Heart right ventricle (tissue), 16 donors: ENCODE data around the gene GRM8. TPM values are rescaled to one million over a fixed set of nuclear protein-coding genes. Genes with fewer than 3 reads are reported as not detected.

ENCODE experiments used
- ATAC-seq, 8 donors: fragments of 200-7000 bp; cut with Tn5 transposase; one replicate each; pipeline ENCODE4 v1.9.1; 2020; ENCODE audit warnings: mild to moderate bottlenecking in 8 of 8, moderate library complexity in 8 of 8, moderate number of reproducible peaks in 1 of 8
- DNase-seq, 2 donors: peaks; one replicate each; pipeline ENCODE4 v3.0.0-alpha.2; 2020
- H3K27ac ChIP-seq, 10 donors: fragments of 200-600 bp; sonication (generic) in 2 of 10; one replicate each; pipeline versions ENCODE4 v1.5.0 to v1.8.0; 2020 to 2022; ENCODE audit warnings: mild to moderate bottlenecking in 3 of 10
- H3K27me3 ChIP-seq, 7 donors: fragments of 200-600 bp; one replicate each; pipeline ENCODE4 v1.8.0; 2021 to 2022; ENCODE audit warnings: mild to moderate bottlenecking in 2 of 7
- H3K36me3 ChIP-seq, 9 donors: fragments of 200-600 bp; sonication (generic) in 1 of 9; one replicate each; pipeline versions ENCODE4 v1.5.0 to v1.8.0; 2020 to 2022; ENCODE audit warnings: mild to moderate bottlenecking in 2 of 9
- H3K4me1 ChIP-seq, 9 donors: fragments of 200-600 bp; sonication (generic) in 1 of 9; one replicate each; pipeline versions ENCODE4 v1.5.0 to v1.8.0; 2020 to 2022; ENCODE audit warnings: mild to moderate bottlenecking in 4 of 9
- H3K4me3 ChIP-seq, 10 donors: fragments of 200-600 bp; sonication (generic) in 2 of 10; one replicate each; pipeline versions ENCODE4 v1.5.0 to v1.8.0; 2020 to 2022; ENCODE audit warnings: mild to moderate bottlenecking in 7 of 10, moderate library complexity in 2 of 10
- H3K9me3 ChIP-seq, 11 donors: fragments of 200-600 bp in 10 of 11; sonication (generic) in 2 of 11; one replicate each; pipeline versions ENCODE4 v1.5.0 to v1.8.0; 2013 to 2022; ENCODE audit warnings: mild to moderate bottlenecking in 2 of 11, control low read depth in 1 of 11, moderate library complexity in 1 of 11
- WGBS, 2 donors: extraction: QIAGEN DNeasy Blood & Tissue Kit; methylation state at CpG; one replicate each; pipeline ENCODE4 v1.1.7; 2013; ENCODE audit warnings: inconsistent platforms in 1 of 2; 5-methylcytosine and 5-hydroxymethylcytosine counted together
- intact Hi-C, 10 donors: fragments of 100-400 bp; cut with DNase I; formaldehyde crosslinking; loops; one replicate each; pipeline versions ENCODE4 v1.11.1 to v1.14.2; 2022
- polyA plus RNA-seq, 2 donors: library from polyadenylated mRNA; stranded (reverse); fragments of 200-250 nt; gene quantifications; one replicate each; pipeline ENCODE4 v1.2.3, GENCODE V29; 2013
- total RNA-seq, 10 donors: library from RNA; stranded (reverse); fragmentation: NEBNext Ultra II Directional in 3 of 10; extraction: Animal tissue kit (Norgen Biotek cat#: 25700) in 3 of 10; gene quantifications; one replicate each; pipeline versions ENCODE4 v1.2.1 to v1.2.4, GENCODE V29; 2021 to 2023
- TF ChIP-seq, protein P1 (sequence below), 9 donors: fragments of 200-600 bp; sonication (generic) in 2 of 9; IDR thresholded peaks; one replicate each; pipeline versions ENCODE4 v1.5.0 to v1.8.0; 2021 to 2022; ENCODE audit warnings: antibody characterized with exemption in 9 of 9, mild to moderate bottlenecking in 5 of 9, moderate library complexity in 1 of 9
- donor health status: Arrhythmogenic right ventricular cardiomyopathy.
- donor health status: ischemic (EF 13 %, LVEDD 7.1; RV severe dilation, severe dysfunction).
- donor health status: healthy with polysubstance abuse.
- donor health status: DM: no; HTN: yes; CAD: no.
- donor health status: DM: no; HTN: no; CAD: no.
- donor health status: ischemic (EF 25% LVEDD 6.9; RV normal size, moderate dysfunction).
- donor health status: ischemic (EF 25% LVEDD 5.7; RV mildly dilated, moderate dysfunction).
- donor health status: healthy.
- donor health status: DM: yes; HTN: yes; CAD: no.
- donor health status: Ischemic cardiomyopathy.
- donor health status: ischemic (EF 35%, LVEDD 5.7; RV mildly dilated, moderate dysfunction).
- donor health status: nonischemic (EF 11% LVEDD 7.7; RV severe dilation, severe dysfunction).
- donor health status: DM: yes; HTN: yes; CAD: no.
- donor health status: PGD.
- donor health status: ischemic (EF 29% LVEDD 5.4; RV normal size, mild dysfunction).
- donor health status: nonischemic (EF 23%, LVEDD 6.1; RV moderate dilation, normal function).

The GRM8 gene
- total and polyA plus RNA-seq, 12 donors = 0.13 to 0.68 (median 0.34) TPM; not detected in 5

DNA sequence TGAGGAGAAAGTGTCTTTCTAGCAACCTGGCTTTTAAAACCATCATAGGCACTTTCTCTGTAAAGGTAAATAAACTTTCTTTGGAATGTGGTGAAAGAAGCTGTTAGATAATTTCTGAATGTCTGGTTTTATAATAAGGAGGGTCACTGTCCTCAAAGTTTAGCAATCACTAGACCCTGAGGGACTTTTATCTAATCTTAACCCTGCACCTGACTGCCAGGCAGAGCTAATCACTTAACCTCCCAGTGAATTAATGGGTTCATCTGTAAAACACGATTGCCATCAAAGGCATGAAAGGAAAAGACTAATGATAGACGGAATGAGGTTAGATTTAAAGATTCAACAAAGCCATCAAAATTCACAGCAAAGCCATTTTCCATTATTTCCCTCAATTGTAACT lies 553.8 kb downstream of the GRM8 start:
- Histone ChIP-seq H3K27ac (no peak overlapping the region), H3K27me3 (no peaks in the 10 kb centered on the region), H3K9me3 (no peaks in the 10 kb centered on the region), H3K4me3 (no peak overlapping the region), H3K36me3 (no peaks in the 10 kb centered on the region), H3K4me1 (peaks cover 0 to 12% (median 0%) of the 10 kb centered on the region in 9 donors)
- 34 to 39% methylated on average over 2 of the region's 2 CpGs for WGBS, 2 donors
- ATAC-seq (no peak), DNase-seq (no peak)
- intact Hi-C loops = no loop called here
- TF ChIP-seq, protein P1, sequence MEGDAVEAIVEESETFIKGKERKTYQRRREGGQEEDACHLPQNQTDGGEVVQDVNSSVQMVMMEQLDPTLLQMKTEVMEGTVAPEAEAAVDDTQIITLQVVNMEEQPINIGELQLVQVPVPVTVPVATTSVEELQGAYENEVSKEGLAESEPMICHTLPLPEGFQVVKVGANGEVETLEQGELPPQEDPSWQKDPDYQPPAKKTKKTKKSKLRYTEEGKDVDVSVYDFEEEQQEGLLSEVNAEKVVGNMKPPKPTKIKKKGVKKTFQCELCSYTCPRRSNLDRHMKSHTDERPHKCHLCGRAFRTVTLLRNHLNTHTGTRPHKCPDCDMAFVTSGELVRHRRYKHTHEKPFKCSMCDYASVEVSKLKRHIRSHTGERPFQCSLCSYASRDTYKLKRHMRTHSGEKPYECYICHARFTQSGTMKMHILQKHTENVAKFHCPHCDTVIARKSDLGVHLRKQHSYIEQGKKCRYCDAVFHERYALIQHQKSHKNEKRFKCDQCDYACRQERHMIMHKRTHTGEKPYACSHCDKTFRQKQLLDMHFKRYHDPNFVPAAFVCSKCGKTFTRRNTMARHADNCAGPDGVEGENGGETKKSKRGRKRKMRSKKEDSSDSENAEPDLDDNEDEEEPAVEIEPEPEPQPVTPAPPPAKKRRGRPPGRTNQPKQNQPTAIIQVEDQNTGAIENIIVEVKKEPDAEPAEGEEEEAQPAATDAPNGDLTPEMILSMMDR (IDR thresholded peaks at IDR 0.05) = no peak

DNA sequence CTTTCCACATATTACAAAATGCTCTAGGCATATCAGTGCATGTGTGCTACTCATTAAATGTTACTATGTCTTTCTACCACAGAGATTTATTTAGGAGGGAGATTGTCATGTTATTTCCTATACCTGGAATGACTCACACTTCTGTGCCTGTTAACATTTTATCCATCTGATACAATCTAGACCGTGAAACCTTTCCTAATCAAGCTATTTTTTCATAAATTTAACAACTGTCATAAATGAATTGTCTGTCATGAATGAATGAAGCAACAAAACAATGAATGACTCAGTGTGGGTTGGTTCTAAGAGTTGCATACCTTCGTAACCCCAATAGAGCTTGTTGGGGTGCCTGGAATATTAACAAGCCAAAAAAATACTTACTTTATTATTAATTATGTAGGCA lies 554.3 kb downstream of the GRM8 start:
- Histone ChIP-seq H3K27ac (no peak overlapping the region), H3K36me3 (no peaks in the 10 kb centered on the region), H3K9me3 (no peaks in the 10 kb centered on the region), H3K4me1 (peaks cover 0 to 12% (median 0%) of the 10 kb centered on the region in 9 donors), H3K27me3 (no peaks in the 10 kb centered on the region), H3K4me3 (no peak overlapping the region)
- TF ChIP-seq, protein P1 (IDR thresholded peaks at IDR 0.05) = no peak
- intact Hi-C loops = no loop called here
- ATAC-seq (no peak), DNase-seq (no peak)
- WGBS, 2 donors = 61 to 71% methylated on average over 2 of the region's 2 CpGs

- intact Hi-C loops = no loop called here
- Histone ChIP-seq H3K9me3 (no peaks in the 10 kb centered on the region), H3K36me3 (no peaks in the 10 kb centered on the region), H3K4me1 (peaks cover 0 to 11% (median 0%) of the 10 kb centered on the region in 9 donors), H3K27ac (no peak overlapping the region), H3K27me3 (no peaks in the 10 kb centered on the region), H3K4me3 (no peak overlapping the region)
- TF ChIP-seq, protein P1 (IDR thresholded peaks at IDR 0.05) = no peak
- DNase-seq = no peak
- ATAC-seq = no peak
- WGBS, 2 donors = 77 to 81% methylated on average over 9 of the region's 9 CpGs
Observed at GRCh38 chr7:126696256-126697038, 556.3 kb downstream of the GRM8 start.

DNA sequence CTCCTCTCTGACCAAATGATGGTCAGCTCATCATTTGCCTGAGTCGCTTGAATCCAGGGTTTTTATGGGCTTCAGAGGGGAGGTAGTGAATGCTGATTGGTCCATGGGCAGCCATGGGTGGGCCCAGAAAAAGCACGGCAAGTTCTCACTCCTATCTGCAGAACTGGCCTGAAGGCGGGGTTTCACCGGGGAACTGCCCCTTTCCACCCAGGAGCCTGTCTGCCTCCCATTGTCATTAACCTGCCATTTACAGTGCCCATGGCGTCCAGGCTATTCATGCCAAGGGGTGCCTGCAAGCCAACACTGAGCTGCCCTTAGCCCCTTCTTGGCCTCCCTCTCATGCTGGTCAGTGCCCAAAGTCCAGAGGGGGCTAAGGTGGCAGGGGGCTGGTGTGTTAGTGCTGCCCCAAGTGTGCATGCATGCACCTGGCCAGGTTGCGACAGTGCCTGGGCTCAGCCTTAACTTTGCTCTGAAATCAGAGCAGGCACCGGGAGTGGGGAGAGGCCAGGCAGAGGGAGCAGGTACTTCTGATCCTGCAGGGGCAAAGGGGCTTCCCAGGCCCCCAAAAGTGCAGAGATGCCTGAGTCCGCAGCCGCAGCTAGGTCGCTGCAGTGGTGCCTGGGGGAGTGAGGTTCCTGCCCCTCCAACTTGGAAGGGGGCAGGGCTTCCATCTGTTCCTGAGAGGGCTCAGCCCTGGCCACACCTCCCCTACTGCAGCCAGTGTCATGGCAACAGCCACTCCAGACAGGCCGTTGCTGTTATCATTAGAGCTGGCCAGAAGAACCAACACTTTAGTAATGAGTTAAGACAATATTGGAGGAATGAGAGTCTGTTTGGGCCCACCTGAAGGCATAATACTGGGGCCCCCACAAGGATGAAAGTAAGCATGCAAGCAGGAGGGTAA lies 561.6 kb downstream of the GRM8 start:
- ATAC-seq = no peak
- WGBS, 2 donors = 84 to 85% methylated on average over 11 of the region's 11 CpGs
- intact Hi-C loops = no loop called here

More for the DNA sequence above, 561.6 kb downstream of the GRM8 start:
- Histone ChIP-seq H3K36me3 (no peaks in the 10 kb centered on the region), H3K4me3 (no peak overlapping the region), H3K4me1 (no peaks in the 10 kb centered on the region), H3K27ac (no peak overlapping the region), H3K9me3 (peaks cover 0 to 12% (median 0%) of the 10 kb centered on the region in 11 donors), H3K27me3 (no peaks in the 10 kb centered on the region)
- TF ChIP-seq, protein P1 (IDR thresholded peaks at IDR 0.05) = no peak
- DNase-seq = no peak
